DMS79 (cell line): Measurements from ENCODE around the gene C16orf86.

Experiments
- DNase-seq: peaks from one replicate; lab custom pipeline; 2025; lab: John Stamatoyannopoulos, UW

The C16orf86 gene

GRCh38 chr16:67667453-67667816 lies 821 bp downstream of the C16orf86 start:
- DNase-seq = no peak

- peak; percentile 66 for DNase-seq
Measured at GRCh38 chr16:67667817-67668494, 1.3 kb downstream of the C16orf86 start.

GRCh38 chr16:67668495-67669157 lies 2.0 kb downstream of the C16orf86 start:
- DNase-seq = no peak

- no peak for DNase-seq
Measured at GRCh38 chr16:67669499-67670101, 3.0 kb downstream of the C16orf86 start.

- no peak for DNase-seq
Measured at GRCh38 chr16:67672306-67672705, 5.7 kb downstream of the C16orf86 start.

GRCh38 chr16:67672739-67673662 lies 6.4 kb downstream of the C16orf86 start:
- no peak for DNase-seq

GRCh38 chr16:67673712-67674580 lies 7.3 kb downstream of the C16orf86 start:
- peak; percentile 68 for DNase-seq

GRCh38 chr16:67674851-67675578 lies 8.4 kb downstream of the C16orf86 start:
- no peak for DNase-seq

GRCh38 chr16:67675579-67675935 lies 8.9 kb downstream of the C16orf86 start:
- no peak for DNase-seq

GRCh38 chr16:67675999-67676398 lies 9.4 kb downstream of the C16orf86 start:
- DNase-seq = no peak

GRCh38 chr16:67676516-67676915 lies 9.9 kb downstream of the C16orf86 start:
- no peak for DNase-seq

- no peak for DNase-seq
Measured at GRCh38 chr16:67676939-67677338, 10.3 kb downstream of the C16orf86 start.

GRCh38 chr16:67677712-67678111 lies 11.1 kb downstream of the C16orf86 start:
- no peak for DNase-seq

GRCh38 chr16:67678354-67679023 lies 11.9 kb downstream of the C16orf86 start:
- no peak for DNase-seq

- no peak for DNase-seq
Measured at GRCh38 chr16:67679935-67680897, 13.6 kb downstream of the C16orf86 start.

- no peak for DNase-seq
Measured at GRCh38 chr16:67683767-67684166, 17.2 kb downstream of the C16orf86 start.

- no peak for DNase-seq
Measured at GRCh38 chr16:67685388-67686112, 18.9 kb downstream of the C16orf86 start.
